Type B pancreatic cell (in vitro differentiated cells): Measurements from ENCODE around the gene FNDC4. TPM values are rescaled to one million over a fixed set of nuclear protein-coding genes. Genes with fewer than 3 reads are reported as not detected.

Experiments used
- DNase-seq: peaks from one replicate; pipeline ENCODE4 v3.0.0; 2021; ENCODE audit warnings: mixed read lengths; ENCODE audit not compliant: unreplicated experiment; ENCODE audit errors: extremely low spot score
- H3K27ac Mint-ChIP-seq: 2 replicates; pipeline ENCODE4 v1.8.0; 2021; ENCODE audit warnings: mild to moderate bottlenecking, mixed read lengths
- H3K27me3 Mint-ChIP-seq: 2 replicates; pipeline ENCODE4 v1.8.0; 2021; ENCODE audit warnings: mixed read lengths
- H3K36me3 Mint-ChIP-seq: 2 replicates; pipeline ENCODE4 v1.8.0; 2021; ENCODE audit warnings: mixed read lengths
- H3K4me1 Mint-ChIP-seq: one replicate; pipeline ENCODE4 v1.8.0; 2021; ENCODE audit warnings: mixed read lengths; ENCODE audit not compliant: unreplicated experiment
- H3K4me3 Mint-ChIP-seq: 2 replicates; pipeline ENCODE4 v1.8.0; 2021; ENCODE audit warnings: mild to moderate bottlenecking, mixed read lengths
- H3K9me3 Mint-ChIP-seq: 2 replicates; pipeline ENCODE4 v1.8.0; 2021; ENCODE audit warnings: mixed read lengths
- CTCF ChIP-seq: fragments of 200-600 bp; sonication (generic); conservative IDR thresholded peaks from 2 replicates; pipeline ENCODE4 v1.5.0; 2021; ENCODE audit warnings: antibody characterized with exemption, mild to moderate bottlenecking
- total RNA-seq: library from RNA; stranded (reverse); gene quantifications from 2 replicates; pipeline ENCODE4 v1.2.1, GENCODE V29; 2021; ENCODE audit warnings: low replicate concordance

Gene FNDC4
- total RNA-seq, 1 donor from 2014 or later: 11.7 TPM

GRCh38 chr2:27497288-27497627, 2.3 kb upstream of the FNDC4 start:
- H3K4me1 Mint-ChIP-seq: no peaks in the 10 kb centered on the region
- no peaks in the 10 kb centered on the region for H3K9me3 Mint-ChIP-seq
- DNase-seq: no peak
- peak overlapping the region; percentile 66 for H3K4me3 Mint-ChIP-seq
- H3K27ac Mint-ChIP-seq: no peak overlapping the region
- H3K27me3 Mint-ChIP-seq: peaks cover 69% of the 10 kb centered on the region
- H3K36me3 Mint-ChIP-seq: no peaks in the 10 kb centered on the region
- no peak for TF ChIP-seq CTCF

- no peaks in the 10 kb centered on the region for H3K36me3 Mint-ChIP-seq
- DNase-seq: no peak
- no peaks in the 10 kb centered on the region for H3K4me1 Mint-ChIP-seq
- no peak for TF ChIP-seq CTCF
- peaks cover 64% of the 10 kb centered on the region for H3K27me3 Mint-ChIP-seq
- H3K4me3 Mint-ChIP-seq: peak within 1 kb of the TSS; percentile 88
- H3K27ac Mint-ChIP-seq: peak within 1 kb of the TSS; percentile 54
- H3K9me3 Mint-ChIP-seq: no peaks in the 10 kb centered on the region
These were observed 1.6 kb upstream of the FNDC4 start, which contains the start of gene GCKR for GRCh38 chr2:27496357-27497287. TSS of gene GCKR (plus strand) at chr2:27496839. CDS start at chr2:27496905, 66 bp downstream.

GRCh38 chr2:27495840-27496356, 898 bp upstream of the FNDC4 start:
- no peaks in the 10 kb centered on the region for H3K9me3 Mint-ChIP-seq
- TF ChIP-seq CTCF: no peak
- peak overlapping the region; percentile 88 for H3K4me3 Mint-ChIP-seq
- H3K36me3 Mint-ChIP-seq: no peaks in the 10 kb centered on the region
- no peak for DNase-seq
- peak overlapping the region; percentile 54 for H3K27ac Mint-ChIP-seq
- no peaks in the 10 kb centered on the region for H3K4me1 Mint-ChIP-seq
- H3K27me3 Mint-ChIP-seq: peaks cover 56% of the 10 kb centered on the region

- Mint-ChIP-seq H3K27me3 (peaks cover 47% of the 10 kb centered on the region), H3K36me3 (no peaks in the 10 kb centered on the region), H3K9me3 (no peaks in the 10 kb centered on the region), H3K27ac (peak overlapping the region; percentile 15), H3K4me3 (peak overlapping the region; percentile 78), H3K4me1 (peaks cover 9% of the 10 kb centered on the region)
- no peak for TF ChIP-seq CTCF
- DNase-seq: no peak
These were observed 586 bp downstream of the FNDC4 start for GRCh38 chr2:27494284-27494943.

GRCh38 chr2:27493948-27494283, 1.1 kb downstream of the FNDC4 start:
- Mint-ChIP-seq H3K27me3 (peaks cover 44% of the 10 kb centered on the region), H3K4me3 (peak overlapping the region; percentile 78), H3K9me3 (no peaks in the 10 kb centered on the region), H3K4me1 (peaks cover 13% of the 10 kb centered on the region), H3K27ac (peak overlapping the region; percentile 20), H3K36me3 (no peaks in the 10 kb centered on the region)
- TF ChIP-seq CTCF: no peak
- no peak for DNase-seq
